Hematopoietic multipotent progenitor cell treated with erythropoietin and hydrocortisone succinate and interleukin-3 and kit ligand, for 8 days (in vitro differentiated cells): ENCODE data around the gene STK25.
"Not testable (repeated sequence)": the region's sequence is repeated elsewhere in the genome, so short reads cannot be mapped to it uniquely, and the experiment has no call there.

ENCODE experiments used
- DNase-seq: peaks from one replicate; pipeline ENCODE4 v3.0.0-alpha.2; 2015

STK25 gene

DNA sequence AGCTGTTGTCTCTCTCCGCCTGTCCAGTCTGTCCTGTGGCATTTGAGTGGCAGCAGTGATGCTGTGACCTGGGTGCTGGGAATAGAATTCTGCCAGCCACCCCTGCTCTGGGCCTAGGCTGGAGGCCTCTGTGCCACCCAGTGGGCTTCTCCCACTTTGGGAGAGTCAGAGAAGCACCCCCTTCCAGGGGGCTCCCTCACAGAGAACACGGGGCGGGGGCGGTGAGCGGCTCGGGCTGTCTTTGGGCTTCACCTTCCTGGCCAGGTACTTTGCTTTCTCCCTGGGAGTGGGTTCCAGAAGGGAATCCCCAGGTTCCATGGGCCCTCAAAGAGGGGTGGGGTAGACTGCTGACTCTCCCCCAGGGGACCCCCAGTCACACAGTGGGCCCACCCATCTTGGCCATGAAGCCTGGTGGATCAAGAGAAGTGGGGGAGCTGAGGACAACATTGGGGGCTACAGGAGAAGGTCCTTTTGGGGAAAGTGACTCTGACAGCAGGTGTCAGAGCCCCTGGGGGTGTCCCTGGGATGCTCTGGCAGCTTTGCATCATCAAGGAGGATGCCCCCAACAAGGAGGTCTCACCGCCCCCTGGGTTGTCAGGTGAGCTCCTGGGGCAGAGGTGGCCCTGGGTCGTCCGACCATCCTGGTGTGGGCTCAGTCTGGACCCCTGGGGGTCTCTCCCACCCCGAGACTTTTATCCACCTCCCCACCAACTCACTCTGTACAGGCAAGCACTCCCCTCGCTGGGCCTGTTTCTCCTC lies 31.4 kb upstream of the STK25 start:
- no peak for DNase-seq

DNA sequence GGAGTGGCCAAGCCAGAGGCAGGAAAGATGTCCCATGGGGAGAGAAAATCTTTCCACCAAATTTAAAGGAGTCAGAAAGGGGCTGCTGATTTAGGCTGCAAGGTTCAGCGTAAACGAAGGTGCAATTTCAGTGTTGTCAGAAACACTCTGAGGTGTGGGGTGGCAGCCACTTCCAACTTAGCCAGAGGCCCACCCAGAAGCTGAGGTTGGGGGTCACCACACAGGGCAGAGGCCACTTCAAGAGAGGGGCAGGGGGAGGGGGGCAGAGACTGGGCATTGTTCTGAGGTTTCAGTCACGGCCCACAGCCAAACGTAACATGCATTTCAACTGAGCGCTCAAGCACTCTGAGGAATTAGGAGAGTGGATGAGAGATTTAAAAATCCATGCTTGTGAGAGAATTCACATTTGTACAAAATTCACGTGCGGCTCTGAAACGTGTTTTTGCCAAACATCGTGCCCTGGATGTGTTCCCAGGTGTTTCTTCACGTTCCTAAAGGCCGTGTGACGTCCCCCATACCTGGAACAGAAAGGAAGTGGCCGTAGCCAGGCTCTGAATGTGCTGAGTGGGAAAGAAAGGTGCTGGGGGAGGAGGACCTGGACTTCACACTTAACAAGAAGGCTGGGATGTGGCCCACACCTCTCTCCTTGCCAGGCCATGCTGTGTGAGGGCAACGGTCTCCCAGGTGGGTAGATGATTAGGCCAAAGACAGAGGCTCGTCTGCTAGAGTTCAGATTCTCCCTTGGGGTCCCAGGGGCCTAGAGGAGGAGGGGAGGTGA lies 30.6 kb upstream of the STK25 start:
- DNase-seq: no peak

GRCh38 chr2:241535871-241536655 lies 27.7 kb upstream of the STK25 start:
- no peak for DNase-seq

GRCh38 chr2:241534701-241535375 lies 26.5 kb upstream of the STK25 start:
- DNase-seq: no peak

DNA sequence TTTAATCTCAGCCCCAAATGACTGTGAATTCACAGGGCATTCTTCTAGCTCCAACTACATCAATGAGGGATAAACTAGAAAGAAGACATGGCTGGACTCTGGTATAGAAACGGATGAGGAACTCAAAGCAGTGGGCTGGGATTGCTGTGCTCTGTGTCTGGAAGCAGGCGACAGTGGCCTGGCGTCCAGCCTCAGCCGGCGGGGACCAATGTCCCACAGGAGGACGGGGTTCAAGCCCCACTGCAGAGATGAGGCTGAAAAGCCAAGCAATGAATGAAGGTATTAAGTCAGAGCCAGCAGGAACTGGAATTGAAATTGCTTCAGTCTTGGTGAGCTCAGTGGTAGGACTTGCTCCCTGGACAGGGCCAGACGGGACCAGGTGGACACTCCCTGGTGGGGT lies 25.9 kb upstream of the STK25 start:
- DNase-seq: no peak

GRCh38 chr2:241532733-241533601 lies 24.6 kb upstream of the STK25 start:
- DNase-seq: no peak

- no peak for DNase-seq
These were observed 23.8 kb upstream of the STK25 start for GRCh38 chr2:241532168-241532567.

DNA sequence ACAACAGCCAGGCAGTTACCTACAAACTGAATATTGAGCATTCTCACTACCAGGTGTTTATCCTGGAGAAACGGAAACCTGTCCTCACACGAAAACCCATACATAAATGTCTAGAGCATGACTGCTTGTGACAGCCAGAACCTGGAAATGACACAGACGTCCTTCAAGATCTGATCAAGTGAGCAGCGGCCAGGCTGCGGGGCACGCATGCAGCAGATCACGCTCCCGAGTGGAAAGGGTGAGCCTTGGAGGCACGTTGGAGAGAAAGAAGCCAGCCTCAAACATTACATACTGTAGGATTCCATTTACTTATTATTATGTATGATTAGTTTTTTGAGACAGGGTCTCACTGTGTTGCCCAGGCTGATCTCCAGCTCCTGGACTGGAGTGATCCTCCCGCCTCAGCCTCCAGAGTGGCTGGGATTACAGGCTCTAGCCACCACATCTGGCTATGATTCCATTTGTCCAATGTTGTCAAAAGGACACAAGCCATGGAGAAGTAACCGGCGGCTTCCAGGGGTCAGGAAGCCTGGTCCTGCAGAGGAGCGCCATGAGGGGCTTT lies 22.9 kb upstream of the STK25 start:
- DNase-seq: no peak

- no peak for DNase-seq
These were observed 22.2 kb upstream of the STK25 start for GRCh38 chr2:241530571-241530970.

GRCh38 chr2:241525818-241526780 lies 17.7 kb upstream of the STK25 start:
- DNase-seq: not testable (repeated sequence)

DNA sequence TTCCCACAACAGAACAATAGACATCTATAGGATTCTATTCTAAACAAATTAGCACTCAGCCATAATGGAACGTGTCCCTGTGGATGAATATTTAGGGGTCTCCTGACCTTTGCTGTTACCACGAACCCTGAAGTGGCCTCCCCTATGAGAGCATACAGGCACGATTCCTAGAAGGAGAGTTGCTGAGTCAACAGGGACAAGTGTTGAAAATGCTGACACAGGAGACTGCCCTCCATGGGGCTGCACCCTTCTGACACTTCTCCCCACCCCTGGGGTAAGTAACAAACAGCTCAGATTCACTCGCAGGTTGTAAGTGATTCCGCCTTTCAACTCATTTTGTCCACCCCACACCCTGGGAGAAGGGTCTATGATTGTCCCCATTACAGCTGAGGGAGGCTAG lies 14.1 kb upstream of the STK25 start:
- no peak for DNase-seq

GRCh38 chr2:241519669-241520068 lies 11.3 kb upstream of the STK25 start:
- DNase-seq: no peak

DNA sequence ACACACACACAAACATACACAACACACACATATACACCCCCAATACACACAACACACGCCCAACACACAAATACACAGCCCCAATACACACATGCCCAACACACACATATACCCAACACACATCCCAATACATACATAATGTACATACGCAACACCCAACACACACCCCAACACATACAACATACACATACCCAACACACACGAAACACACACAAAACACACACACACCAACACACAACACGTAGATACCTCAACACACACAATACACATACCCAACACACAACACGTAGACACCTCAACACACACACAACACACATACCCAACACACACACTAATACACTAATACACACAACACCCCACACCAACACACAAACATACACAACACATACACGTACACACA lies 8.9 kb upstream of the STK25 start:
- DNase-seq: no peak

DNA sequence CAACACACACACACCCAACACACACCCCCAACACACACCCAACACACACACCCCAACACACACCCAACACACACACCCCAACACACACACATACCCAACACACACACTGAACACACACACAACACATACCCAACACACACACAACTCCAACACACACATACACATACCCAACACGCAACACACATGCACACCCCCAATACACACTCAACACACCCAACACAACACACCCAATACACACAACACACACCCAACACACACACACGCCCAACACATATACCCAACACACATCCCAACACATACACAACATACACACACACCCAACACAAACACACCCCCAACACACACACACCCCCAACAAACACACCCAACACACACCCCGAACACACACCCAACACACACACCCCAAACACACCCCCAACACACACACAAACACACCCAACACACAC lies 8.2 kb upstream of the STK25 start:
- DNase-seq: no peak

DNA sequence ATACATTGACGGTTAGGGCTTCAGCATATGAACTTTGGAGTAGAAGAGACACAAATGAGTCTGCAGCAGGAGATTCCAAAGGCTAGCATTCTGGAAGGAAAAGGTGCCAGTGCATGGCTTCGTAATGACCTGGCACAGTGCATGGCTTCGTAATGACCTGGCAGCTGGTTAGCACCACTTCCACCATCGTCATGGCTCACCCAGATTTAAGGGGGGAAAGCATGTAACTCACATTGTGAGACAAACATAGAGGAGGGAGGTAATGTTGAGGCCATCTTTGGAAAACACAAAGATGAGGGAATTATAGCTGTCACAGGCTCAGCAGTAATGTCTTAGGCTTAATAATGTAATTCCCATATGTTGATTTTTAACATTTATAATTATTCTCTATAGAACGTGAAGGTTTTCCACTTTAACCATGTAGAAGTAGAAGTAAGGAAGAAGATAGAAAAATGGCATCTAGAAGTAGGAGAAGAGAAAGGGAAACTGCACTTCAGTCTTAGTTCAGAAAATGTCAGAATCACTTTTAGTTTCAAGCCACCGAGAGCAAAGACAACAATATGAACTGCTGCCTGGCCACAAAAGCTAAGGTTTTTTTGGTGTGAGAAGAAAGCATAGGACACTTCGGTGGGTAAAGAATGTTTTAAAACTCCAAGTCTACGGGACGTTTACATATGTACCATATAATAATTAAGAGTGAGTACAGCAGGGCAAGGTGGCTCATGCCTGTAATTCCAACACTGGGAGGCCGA lies 6.8 kb upstream of the STK25 start:
- no peak for DNase-seq

- DNase-seq: no peak
These were observed 6.2 kb upstream of the STK25 start for GRCh38 chr2:241514553-241514952.

- DNase-seq: no peak
These were observed 2.8 kb upstream of the STK25 start for GRCh38 chr2:241511091-241511741.

GRCh38 chr2:241509155-241509784 lies 886 bp upstream of the STK25 start:
- DNase-seq: no peak
